ENCODE data around the gene DISC1. TPM values are rescaled to one million over a fixed set of nuclear protein-coding genes. Genes with fewer than 3 reads are reported as not detected.

Gene DISC1
- total and polyA plus RNA-seq, 2 of the 13 experiments (the other 11 are each of a cell fraction or from before 2014, with no cell fraction given) = 4.2 to 4.6 TPM

DNA sequence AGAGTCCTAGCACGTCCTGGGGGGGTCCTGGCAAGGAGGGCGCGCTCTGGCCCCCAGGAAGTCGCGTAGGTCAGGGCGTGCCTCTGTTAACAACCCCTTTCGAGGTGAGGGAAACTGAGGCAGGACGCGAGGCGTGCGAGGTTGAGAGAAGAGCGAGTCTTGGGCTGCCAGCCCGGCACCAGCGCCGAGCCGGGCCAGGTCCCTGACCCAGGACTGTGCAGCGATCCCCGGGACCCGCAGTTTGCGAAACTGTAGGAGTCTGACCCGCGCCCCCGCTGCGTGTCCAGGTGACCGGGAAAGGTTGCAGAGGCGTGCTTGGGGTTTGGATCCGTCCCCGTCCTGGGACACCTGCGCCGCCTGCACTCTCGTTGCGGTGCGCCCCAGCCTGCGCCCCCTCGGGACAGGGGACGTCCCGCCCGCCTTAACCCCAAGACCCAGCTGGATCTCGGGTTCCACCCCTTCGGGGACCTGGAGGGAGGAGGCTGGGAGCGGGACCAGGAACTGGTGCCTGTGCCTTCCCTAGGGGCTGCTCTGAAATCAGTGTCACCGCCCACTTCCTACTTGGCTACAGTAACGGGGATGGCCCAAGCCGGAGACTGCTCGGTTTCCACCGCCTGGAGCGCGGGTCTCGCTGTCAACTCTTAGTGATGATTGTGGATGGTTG lies 493 bp downstream of the DISC1 start (continued):
- TF ChIP-seq, protein P1, sequence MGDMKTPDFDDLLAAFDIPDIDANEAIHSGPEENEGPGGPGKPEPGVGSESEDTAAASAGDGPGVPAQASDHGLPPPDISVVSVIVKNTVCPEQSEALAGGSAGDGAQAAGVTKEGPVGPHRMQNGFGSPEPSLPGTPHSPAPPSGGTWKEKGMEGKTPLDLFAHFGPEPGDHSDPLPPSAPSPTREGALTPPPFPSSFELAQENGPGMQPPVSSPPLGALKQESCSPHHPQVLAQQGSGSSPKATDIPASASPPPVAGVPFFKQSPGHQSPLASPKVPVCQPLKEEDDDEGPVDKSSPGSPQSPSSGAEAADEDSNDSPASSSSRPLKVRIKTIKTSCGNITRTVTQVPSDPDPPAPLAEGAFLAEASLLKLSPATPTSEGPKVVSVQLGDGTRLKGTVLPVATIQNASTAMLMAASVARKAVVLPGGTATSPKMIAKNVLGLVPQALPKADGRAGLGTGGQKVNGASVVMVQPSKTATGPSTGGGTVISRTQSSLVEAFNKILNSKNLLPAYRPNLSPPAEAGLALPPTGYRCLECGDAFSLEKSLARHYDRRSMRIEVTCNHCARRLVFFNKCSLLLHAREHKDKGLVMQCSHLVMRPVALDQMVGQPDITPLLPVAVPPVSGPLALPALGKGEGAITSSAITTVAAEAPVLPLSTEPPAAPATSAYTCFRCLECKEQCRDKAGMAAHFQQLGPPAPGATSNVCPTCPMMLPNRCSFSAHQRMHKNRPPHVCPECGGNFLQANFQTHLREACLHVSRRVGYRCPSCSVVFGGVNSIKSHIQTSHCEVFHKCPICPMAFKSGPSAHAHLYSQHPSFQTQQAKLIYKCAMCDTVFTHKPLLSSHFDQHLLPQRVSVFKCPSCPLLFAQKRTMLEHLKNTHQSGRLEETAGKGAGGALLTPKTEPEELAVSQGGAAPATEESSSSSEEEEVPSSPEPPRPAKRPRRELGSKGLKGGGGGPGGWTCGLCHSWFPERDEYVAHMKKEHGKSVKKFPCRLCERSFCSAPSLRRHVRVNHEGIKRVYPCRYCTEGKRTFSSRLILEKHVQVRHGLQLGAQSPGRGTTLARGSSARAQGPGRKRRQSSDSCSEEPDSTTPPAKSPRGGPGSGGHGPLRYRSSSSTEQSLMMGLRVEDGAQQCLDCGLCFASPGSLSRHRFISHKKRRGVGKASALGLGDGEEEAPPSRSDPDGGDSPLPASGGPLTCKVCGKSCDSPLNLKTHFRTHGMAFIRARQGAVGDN (CRISPR knock-in tag; IDR thresholded peaks at IDR 0.05) = peak; percentile 76
- TF ChIP-seq FOXP1 (IDR thresholded peaks at IDR 0.05) = no peak
- no peak; the same call in 1 of the 2 replicates for TF ChIP-seq FOXP1 (CRISPR knock-in tag; IDR thresholded peaks at IDR 0.05)
- TF ChIP-seq HNF4G (IDR thresholded peaks at IDR 0.05; ENCODE audit: borderline replicate concordance, low read depth, low read length) = no peak
- TF ChIP-seq HNF4G (CRISPR knock-in tag; IDR thresholded peaks at IDR 0.05; ENCODE audit: borderline replicate concordance, low read depth) = no peak
- TF ChIP-seq ZNF7 (CRISPR knock-in tag; IDR thresholded peaks at IDR 0.05) = no peak
- TF ChIP-seq ZEB1 (IDR thresholded peaks at IDR 0.05; ENCODE audit: insufficient replicate concordance, low read depth) = no peak
- TF ChIP-seq MATR3 (CRISPR knock-in tag; IDR thresholded peaks at IDR 0.05) = no peak
- TF ChIP-seq, protein P2, sequence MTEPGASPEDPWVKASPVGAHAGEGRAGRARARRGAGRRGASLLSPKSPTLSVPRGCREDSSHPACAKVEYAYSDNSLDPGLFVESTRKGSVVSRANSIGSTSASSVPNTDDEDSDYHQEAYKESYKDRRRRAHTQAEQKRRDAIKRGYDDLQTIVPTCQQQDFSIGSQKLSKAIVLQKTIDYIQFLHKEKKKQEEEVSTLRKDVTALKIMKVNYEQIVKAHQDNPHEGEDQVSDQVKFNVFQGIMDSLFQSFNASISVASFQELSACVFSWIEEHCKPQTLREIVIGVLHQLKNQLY (CRISPR knock-in tag; IDR thresholded peaks at IDR 0.05) = no peak
- no peak for TF ChIP-seq ZNF773 (CRISPR knock-in tag; IDR thresholded peaks at IDR 0.05; ENCODE audit: borderline replicate concordance)
- no peak for TF ChIP-seq YEATS2 (CRISPR knock-in tag; IDR thresholded peaks at IDR 0.05; ENCODE audit: borderline replicate concordance)
- 0 out of 2 replicates have a peak, but pooled peaks have one; percentile 28 for TF ChIP-seq PITX1 (CRISPR knock-in tag; IDR thresholded peaks at IDR 0.05)
- TF ChIP-seq ARHGAP35 (CRISPR knock-in tag; IDR thresholded peaks at IDR 0.05; ENCODE audit: borderline replicate concordance) = no peak
- TF ChIP-seq MZF1 (CRISPR knock-in tag; IDR thresholded peaks at IDR 0.05; ENCODE audit: borderline replicate concordance) = no peak
- TF ChIP-seq, protein P3, sequence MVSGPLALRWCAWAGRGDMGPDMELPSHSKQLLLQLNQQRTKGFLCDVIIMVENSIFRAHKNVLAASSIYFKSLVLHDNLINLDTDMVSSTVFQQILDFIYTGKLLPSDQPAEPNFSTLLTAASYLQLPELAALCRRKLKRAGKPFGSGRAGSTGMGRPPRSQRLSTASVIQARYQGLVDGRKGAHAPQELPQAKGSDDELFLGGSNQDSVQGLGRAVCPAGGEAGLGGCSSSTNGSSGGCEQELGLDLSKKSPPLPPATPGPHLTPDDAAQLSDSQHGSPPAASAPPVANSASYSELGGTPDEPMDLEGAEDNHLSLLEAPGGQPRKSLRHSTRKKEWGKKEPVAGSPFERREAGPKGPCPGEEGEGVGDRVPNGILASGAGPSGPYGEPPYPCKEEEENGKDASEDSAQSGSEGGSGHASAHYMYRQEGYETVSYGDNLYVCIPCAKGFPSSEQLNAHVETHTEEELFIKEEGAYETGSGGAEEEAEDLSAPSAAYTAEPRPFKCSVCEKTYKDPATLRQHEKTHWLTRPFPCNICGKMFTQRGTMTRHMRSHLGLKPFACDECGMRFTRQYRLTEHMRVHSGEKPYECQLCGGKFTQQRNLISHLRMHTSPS (CRISPR knock-in tag; IDR thresholded peaks at IDR 0.05; ENCODE audit: low read depth) = peak; percentile 49; the same call in 1 of the 2 replicates
- TF ChIP-seq ZNF225 (CRISPR knock-in tag; IDR thresholded peaks at IDR 0.05) = peak; percentile 74; the same call in 1 of the 2 replicates
- no peak for TF ChIP-seq SMAD9 (CRISPR knock-in tag; IDR thresholded peaks at IDR 0.05)
- no peak for TF ChIP-seq ZNF383 (CRISPR knock-in tag; IDR thresholded peaks at IDR 0.05; ENCODE audit: borderline replicate concordance)
- no peak for TF ChIP-seq ARNT (IDR thresholded peaks at IDR 0.05)
- no peak for TF ChIP-seq ZKSCAN8 (CRISPR knock-in tag; IDR thresholded peaks at IDR 0.05; ENCODE audit: borderline replicate concordance)
- no peak for TF ChIP-seq ETV6 (CRISPR knock-in tag; conservative IDR thresholded peaks at IDR 0.05)
- TF ChIP-seq, protein P4, sequence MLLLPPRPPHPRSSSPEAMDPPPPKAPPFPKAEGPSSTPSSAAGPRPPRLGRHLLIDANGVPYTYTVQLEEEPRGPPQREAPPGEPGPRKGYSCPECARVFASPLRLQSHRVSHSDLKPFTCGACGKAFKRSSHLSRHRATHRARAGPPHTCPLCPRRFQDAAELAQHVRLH (CRISPR knock-in tag; IDR thresholded peaks at IDR 0.05; ENCODE audit: borderline replicate concordance, low read depth) = no peak
- 0 out of 2 replicates have a peak, but pooled peaks have one; percentile 32 for TF ChIP-seq ZNF589 (CRISPR knock-in tag; conservative IDR thresholded peaks at IDR 0.05)
